Glomerular endothelial cell (primary cell): Measurements from ENCODE around the gene AP3D1. TPM values are rescaled to one million over a fixed set of nuclear protein-coding genes. Genes with fewer than 3 reads are reported as not detected.

Source experiments
- DNase-seq: peaks from one replicate; pipeline ENCODE4 v3.0.0-alpha.2; 2011; ENCODE audit warnings: low read depth, low spot score; ENCODE audit errors: extremely low read depth
- total RNA-seq: library from RNA; depleted of rRNA; stranded (reverse); fragments of >200 nt; gene quantifications from 2 replicates; pipeline ENCODE4 v1.2.3, GENCODE V29; 2015

The AP3D1 gene
- total RNA-seq, 1 donor from 2014 or later = 195 TPM

GRCh38 chr19:2051773-2052704 lies 99.3 kb downstream of the AP3D1 start:
- DNase-seq = no peak

GRCh38 chr19:2050991-2051772 lies 100.2 kb downstream of the AP3D1 start, which contains the start of gene MKNK2:
Gene MKNK2 (minus strand): TSS chr19:2051244. CDS start chr19:2050851, 393 bp downstream.
- DNase-seq = no peak

Other genes starting within 250 kb of the AP3D1 start
- gene ADAT3, start 246.2 kb downstream of the AP3D1 start, total RNA-seq = 4.8 and 8.2 TPM in 2 replicates
- gene SCAMP4, start 246.2 kb downstream of the AP3D1 start, total RNA-seq = 115 and 140 TPM in 2 replicates
- gene CSNK1G2, start 210.4 kb downstream of the AP3D1 start, total RNA-seq = 63.8 and 102 TPM in 2 replicates
- gene BTBD2, start 135.9 kb downstream of the AP3D1 start, total RNA-seq = 80.6 and 82.3 TPM in 2 replicates
- gene MKNK2, start 100.3 kb downstream of the AP3D1 start, total RNA-seq = 113 TPM in 2 replicates
- 60.3 and 72.4 TPM in 2 replicates for gene MOB3A, start 55.2 kb downstream of the AP3D1 start, total RNA-seq
- 0.99 and 6.6 TPM in 2 replicates for gene IZUMO4, start 54.7 kb downstream of the AP3D1 start, total RNA-seq
- gene DOT1L, start 12.4 kb upstream of the AP3D1 start, total RNA-seq = 10.9 and 25.5 TPM in 2 replicates
- 68.1 and 69.8 TPM in 2 replicates for gene PLEKHJ1, start 84.8 kb upstream of the AP3D1 start, total RNA-seq
- 45.9 and 90.2 TPM in 2 replicates for gene SF3A2, start 85.3 kb upstream of the AP3D1 start, total RNA-seq
- 1.4 and 2.1 TPM in 2 replicates for gene AMH, start 97.8 kb upstream of the AP3D1 start, total RNA-seq
- 0.23 and 0.48 TPM in 2 replicates for gene JSRP1, start 104.9 kb upstream of the AP3D1 start, total RNA-seq
- gene PEAK3, start 130.6 kb upstream of the AP3D1 start, total RNA-seq = 0.05 TPM in 1 of 2 replicates, not detected in the other
- not detected in 2 replicates for gene LINGO3, start 156.6 kb upstream of the AP3D1 start, total RNA-seq
- 128 and 231 TPM in 2 replicates for gene LSM7, start 177.0 kb upstream of the AP3D1 start, total RNA-seq
- gene SPPL2B, start 177.1 kb upstream of the AP3D1 start, total RNA-seq = 32.5 and 58.5 TPM in 2 replicates
- not detected in 2 replicates for gene TMPRSS9, start 208.7 kb upstream of the AP3D1 start, total RNA-seq